ENCODE data around the gene C10orf105.

GRCh38 chr10:71767420-71768035, 48.0 kb upstream of the C10orf105 start:
- TF ChIP-seq POLR2AphosphoS5 (IDR thresholded peaks at IDR 0.05; ENCODE audit: borderline replicate concordance, low read depth, low read length) (no peak), EZH2 (IDR thresholded peaks at IDR 0.05) (no peak), FOXP2 (optimal IDR thresholded peaks at IDR 0.05; ENCODE audit: control extremely low read depth, extremely low read length, insufficient read depth) (no peak)

Data from SK-N-MC (cell line).